Coronary artery (tissue), 2 donors: ENCODE data around the gene NDUFS3.

Source experiments
- DNase-seq: peaks from one replicate; pipeline ENCODE4 v3.0.0-alpha.2; 2017; ENCODE audit warnings: low spot score
- H3K27ac ChIP-seq, 2 donors: fragments of 200-600 bp; sonication (generic); one replicate each; pipeline ENCODE4 v1.5.1; 2016 to 2019
- H3K4me3 ChIP-seq: fragments of 200-600 bp; sonication (generic); 2 replicates; pipeline ENCODE4 v1.5.1; 2016; ENCODE audit warnings: mild to moderate bottlenecking, moderate library complexity
- CTCF ChIP-seq: fragments of 200-600 bp; sonication (generic); IDR thresholded peaks from one replicate; pipeline ENCODE4 v1.5.1; 2019; ENCODE audit warnings: antibody characterized with exemption

NDUFS3 gene

DNA sequence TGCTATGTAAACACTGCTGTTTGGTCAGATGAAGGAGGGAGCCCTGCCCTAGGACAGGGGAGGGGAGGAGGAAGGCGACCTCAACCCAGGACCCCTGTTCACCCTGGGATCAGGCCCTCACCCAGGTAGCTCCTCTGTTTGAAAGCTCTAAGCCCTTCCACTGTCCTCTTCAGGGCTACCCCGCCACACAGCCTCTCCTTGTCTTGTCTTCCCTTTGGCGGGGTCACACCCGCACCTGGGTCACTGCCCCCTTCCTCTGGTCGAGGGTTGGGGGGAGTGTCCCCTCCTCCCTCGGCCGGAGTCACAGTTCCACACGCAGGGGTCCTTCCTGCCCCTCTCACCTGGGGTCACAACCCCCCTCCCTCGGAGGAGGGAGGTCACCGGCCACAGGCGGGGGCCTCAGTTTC, 13.9 kb upstream of the NDUFS3 start:
- peak overlapping the region; percentile 78 to 93 for H3K27ac ChIP-seq

GRCh38 chr11:47565340-47566148, 13.3 kb upstream of the NDUFS3 start, which contains the start of gene PTPMT1:
TSS of gene PTPMT1 (plus strand) at chr11:47565599. CDS start at chr11:47565623, 24 bp downstream.
- no peak for DNase-seq
- Histone ChIP-seq H3K4me3 (peak within 1 kb of the TSS; percentile 99), H3K27ac (peak within 1 kb of the TSS; percentile 78 to 93)
- no peak for TF ChIP-seq CTCF

More for the DNA sequence above, 13.9 kb upstream of the NDUFS3 start:
- peak overlapping the region; percentile 99 for H3K4me3 ChIP-seq
- no peak for DNase-seq
- TF ChIP-seq CTCF: no peak

GRCh38 chr11:47566149-47566698, 12.7 kb upstream of the NDUFS3 start:
- no peak for DNase-seq
- no peak for TF ChIP-seq CTCF
- H3K27ac ChIP-seq: peak overlapping the region; percentile 78 to 93
- H3K4me3 ChIP-seq: peak overlapping the region; percentile 99

- Histone ChIP-seq H3K4me3 (no peak overlapping the region), H3K27ac (no peak overlapping the region)
- no peak for DNase-seq
- no peak for TF ChIP-seq CTCF
Observed at GRCh38 chr11:47569646-47570045, 9.2 kb upstream of the NDUFS3 start.

- Histone ChIP-seq H3K4me3 (no peak overlapping the region), H3K27ac (no peak overlapping the region)
- TF ChIP-seq CTCF: no peak
- DNase-seq: no peak
Observed at GRCh38 chr11:47570651-47571356, 8.1 kb upstream of the NDUFS3 start.

DNA sequence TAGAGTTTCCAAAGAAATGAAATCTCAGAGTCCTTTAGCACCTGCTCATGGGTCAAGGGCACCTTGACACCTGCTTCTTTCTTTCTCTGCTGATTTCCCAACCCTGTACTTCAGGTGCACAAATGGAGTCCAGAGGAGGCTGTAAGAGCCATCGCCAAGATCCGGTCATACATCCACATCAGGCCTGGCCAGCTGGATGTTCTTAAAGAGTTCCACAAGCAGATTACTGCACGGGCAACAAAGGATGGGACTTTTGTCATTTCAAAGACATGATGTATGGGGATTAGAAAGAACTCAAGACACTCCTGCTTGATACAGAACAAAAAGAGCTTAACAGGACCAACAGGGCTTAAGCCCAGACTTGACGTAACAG, 7.5 kb upstream of the NDUFS3 start:
- Histone ChIP-seq H3K27ac (no peak overlapping the region), H3K4me3 (no peak overlapping the region)
- no peak for TF ChIP-seq CTCF
- no peak for DNase-seq
